T-helper 2 cell (primary cell): ENCODE results near the gene RPL21.
"Not testable (repeated sequence)": the region's sequence is repeated elsewhere in the genome, so short reads cannot be mapped to it uniquely, and the experiment has no call there.

Source experiments
- DNase-seq, 5 experiments: peaks; one replicate each; pipeline versions ENCODE4 v3.0.0 to v3.0.0-alpha.2; 2012 to 2022

The RPL21 gene

DNA sequence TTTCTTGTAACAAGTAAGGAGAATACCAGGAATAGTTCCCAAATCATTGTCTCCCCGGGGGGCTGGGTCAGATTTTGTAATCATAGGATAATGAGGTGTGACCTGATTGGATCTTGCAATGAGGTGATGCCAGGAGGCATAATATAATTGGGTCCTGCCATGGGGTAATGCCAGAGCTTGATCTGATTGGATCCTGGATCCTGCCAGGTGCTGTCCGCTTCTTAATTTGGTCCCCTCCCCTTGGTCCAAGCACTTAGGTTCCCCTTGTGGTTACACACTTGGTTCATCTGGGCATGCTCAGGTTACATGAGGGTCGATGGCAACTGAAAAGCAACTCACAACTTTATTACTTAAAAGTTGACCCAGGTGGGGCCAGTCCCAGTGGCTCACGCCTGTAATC lies 39.4 kb downstream of the RPL21 start:
- no peak for DNase-seq

DNA sequence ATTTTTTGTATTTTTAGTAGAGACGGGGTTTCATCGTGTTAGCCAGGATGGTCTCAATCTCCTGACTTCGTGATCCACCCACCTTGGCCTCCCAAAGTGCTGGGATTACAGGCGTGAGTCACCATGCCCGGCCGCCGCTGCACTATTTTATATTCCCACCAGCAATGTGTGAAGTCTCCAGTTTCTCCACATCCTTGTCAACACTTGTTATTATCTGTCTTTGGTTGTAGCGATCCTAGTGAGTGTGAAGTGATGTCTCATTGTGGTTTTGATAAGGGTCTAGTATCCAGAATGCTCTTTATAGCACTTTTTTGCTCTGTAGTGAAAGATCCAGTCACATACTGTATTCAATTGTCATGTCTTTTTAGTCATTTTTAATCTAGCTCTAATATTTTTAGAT lies 40.6 kb downstream of the RPL21 start:
- DNase-seq, result not testable (repeated sequence)

DNA sequence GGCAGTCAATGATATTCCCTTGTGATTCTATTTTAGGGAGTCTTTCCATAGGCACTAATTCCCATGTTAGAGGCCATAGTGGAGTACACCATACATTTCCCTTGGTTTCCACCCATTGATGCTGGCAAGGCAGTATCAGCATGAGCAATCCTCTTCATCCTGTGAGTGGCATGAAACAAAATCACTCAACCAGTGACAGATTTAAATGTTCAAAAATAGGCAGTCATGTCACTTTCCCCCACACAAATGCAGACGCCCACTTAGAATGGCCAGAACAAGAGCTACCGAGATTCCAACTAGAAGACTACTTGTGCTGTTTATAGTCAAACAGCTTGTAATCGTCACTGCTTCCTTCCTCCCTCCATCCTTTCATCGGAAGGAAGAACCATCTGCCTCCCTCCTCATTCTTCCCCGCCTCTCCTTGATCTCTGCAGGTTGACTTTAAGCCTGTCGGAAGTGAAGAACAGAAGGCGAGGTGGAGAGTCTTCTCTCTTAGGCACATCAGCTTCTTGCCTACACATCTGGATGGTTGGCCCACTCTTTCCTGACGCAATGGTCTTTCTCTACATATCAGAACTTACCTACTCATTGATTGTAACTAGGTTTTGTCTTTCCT lies 41.8 kb downstream of the RPL21 start:
- DNase-seq, result peak in 1 of 5 experiments; percentile 26

DNA sequence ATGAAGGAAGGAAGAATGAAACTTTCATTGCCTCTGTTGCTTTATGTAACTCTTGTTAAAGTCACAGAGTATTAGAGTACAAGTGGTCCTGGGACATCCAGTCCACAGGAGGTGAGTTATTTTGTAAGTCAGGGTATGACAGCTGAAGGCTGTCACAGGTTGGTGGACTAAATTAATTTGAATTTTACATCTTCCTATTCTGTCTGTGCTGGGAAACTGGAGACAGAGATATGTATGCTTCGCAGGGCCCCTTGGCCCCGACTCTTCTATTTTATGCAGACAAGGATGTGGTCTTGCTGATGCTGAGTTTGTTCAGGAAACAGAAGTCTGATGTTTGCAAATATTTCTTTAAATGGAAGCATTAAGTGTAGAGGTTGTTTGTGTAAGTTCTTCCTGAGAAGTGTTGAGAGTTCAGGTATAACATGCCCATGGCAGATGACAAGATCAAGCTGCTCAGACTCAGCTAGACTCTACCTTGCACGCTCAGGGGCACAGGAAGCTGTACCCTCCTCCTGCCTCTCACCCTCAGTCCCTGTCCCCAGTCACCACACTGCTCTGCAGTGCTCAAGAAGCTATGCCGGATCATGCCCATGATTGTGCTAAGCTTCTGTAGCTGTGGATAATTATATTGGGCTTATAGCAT lies 42.6 kb downstream of the RPL21 start:
- peak in 1 of 5 experiments; percentile 88 for DNase-seq

DNA sequence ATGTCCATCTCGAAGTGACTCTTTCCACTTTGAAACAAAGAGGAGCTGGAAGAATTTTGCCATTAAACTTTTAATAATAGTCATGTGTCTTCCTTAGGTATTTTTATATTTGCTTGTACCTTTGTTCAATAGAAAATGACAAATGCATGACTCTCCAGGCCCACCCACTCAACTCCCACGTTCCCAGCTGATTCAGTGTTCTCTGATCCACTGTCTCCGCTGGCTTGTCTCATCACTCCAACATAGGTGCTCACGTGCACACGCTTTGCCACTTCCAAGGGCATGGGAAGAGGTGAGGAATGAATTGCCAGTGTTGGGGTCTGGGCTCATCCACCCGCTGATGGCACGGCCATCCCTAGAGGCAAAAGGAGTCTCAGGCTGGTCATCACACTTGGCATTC lies 43.7 kb downstream of the RPL21 start:
- DNase-seq, result no peak

DNA sequence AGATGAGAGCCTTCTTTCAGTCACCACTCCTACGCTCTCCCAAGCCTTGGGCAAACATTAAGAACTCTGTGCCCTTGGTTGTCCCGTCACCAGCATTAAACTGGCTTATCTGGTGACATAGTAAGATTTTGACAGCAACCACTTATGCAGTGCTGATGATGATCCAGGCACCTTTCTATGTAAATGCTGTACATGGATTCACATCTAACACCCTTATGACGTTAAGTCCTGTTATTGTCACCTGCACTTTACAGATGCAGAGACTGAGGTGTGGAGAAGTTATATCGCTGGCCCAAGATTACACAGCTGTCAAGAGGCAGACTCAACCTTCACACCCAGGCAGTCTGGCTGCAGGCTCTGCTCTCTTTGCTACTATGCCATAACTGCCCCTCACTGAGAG lies 44.3 kb downstream of the RPL21 start:
- DNase-seq, result no peak

DNA sequence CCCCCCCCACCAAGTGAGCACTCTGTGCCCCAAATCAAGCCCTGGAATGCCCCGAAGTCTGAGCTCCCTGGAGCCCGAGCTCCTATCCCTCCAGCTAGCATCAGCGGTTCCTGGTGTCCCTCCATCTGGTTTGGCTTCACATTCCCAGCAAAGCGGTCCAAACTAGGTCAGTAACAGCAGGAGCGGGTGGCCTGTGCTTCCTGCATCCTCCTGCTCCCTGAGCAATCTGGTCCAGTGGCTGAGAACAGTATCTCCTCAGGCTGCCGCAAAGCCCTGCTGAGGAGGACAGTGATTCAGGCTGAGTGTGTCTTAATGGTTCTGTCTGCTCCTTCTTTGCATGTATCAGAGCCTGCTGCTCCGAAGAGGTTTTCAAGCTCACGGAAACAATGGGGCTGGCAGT lies 45.1 kb downstream of the RPL21 start:
- DNase-seq, result no peak

DNA sequence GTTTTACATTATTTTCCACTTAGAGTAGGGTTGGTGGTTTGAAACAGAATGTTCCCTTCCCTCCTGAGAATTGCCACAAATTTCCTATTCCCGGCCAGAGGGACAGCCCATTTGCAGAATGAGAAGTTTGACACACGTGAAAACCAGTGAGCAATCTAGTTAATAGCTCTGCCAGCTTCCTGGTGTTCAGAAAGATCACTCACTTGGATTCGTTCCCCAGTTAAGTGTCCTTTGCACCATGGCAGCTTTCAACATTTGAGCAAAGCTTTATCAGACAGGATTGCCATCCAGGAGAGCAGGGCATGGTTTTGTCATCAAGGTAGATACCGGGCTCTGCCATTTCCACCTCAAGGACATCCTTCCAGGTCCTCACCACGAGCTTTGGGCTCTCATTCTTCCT lies 47.5 kb downstream of the RPL21 start:
- DNase-seq, result no peak

DNA sequence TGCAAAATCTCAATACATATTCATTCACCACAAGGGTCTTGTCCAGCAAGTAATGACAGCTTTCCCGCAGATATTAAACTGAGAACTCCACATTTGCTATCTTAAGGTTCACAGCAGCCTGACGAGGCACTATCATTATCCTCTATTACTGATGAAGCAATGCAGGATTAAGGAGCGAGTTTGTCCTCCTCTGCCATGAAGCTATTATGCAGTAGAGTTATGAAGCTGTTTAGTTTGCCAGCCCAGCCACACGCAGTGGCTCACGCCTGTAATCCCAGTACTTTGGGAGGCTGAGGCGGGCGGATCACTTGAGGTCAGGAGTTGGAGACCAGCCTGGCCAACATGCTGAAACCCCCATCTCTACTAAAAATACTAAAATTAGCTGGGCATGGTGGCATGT lies 49.0 kb downstream of the RPL21 start:
- DNase-seq, result not testable (repeated sequence)

DNA sequence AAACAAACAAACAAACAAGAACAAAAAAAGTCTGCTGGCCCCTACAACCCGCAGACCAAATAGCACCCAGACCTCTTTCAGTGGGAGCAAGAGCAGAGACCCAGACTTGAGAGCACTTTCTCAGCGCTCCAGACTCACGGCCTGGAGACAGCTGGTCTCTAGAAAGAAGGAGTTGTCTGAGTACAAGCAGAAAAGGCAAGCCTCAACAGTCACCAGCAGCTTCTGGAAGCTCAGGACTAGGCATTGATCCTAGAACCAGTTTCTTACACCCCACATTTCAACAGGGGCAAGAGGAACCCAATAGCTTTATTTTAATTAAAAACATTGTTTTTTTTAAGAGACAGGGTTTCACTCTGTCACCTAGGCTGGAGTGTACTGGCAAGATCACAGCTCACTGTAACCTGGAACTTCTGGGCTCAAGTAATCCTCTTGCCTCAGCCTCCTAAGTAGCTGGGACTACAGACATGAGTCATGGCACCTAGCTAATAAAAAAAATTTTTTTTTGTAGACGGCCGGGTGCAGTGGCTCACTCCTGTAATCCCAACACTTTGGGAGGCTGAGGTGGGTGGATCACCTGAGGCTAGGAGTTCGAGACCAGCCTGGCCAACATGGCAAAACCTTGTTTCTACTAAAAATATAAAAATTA lies 49.7 kb downstream of the RPL21 start:
- DNase-seq, result no peak

DNA sequence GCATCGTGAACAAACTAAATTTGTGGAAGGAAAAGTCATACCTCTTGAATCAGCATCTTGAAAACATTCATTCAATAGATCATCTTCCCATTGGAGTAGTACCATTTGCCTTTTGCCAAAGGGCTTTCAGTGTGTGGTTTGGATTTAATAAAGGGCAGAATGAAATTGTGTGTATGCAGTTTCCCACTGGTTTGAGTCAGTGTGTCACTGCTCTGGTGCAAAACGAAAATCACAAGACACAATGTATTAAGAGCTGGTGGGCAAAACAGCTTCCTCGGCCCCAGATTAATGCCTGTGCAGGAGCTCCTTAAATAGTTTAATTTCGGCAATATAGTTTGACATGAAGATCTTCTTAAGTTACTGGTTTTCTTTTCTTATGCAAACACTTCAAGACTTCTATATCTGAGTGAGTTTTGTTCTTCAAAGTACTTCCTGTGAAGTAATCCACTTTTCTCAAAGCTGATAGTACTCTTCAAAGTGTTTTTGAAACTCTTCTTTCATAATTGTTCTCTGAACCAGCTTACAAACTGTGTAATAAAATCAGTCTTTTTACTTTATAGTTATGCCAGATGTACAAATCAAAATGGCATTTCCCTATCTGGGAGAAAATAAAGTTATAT lies 51.4 kb downstream of the RPL21 start:
- no peak for DNase-seq

DNA sequence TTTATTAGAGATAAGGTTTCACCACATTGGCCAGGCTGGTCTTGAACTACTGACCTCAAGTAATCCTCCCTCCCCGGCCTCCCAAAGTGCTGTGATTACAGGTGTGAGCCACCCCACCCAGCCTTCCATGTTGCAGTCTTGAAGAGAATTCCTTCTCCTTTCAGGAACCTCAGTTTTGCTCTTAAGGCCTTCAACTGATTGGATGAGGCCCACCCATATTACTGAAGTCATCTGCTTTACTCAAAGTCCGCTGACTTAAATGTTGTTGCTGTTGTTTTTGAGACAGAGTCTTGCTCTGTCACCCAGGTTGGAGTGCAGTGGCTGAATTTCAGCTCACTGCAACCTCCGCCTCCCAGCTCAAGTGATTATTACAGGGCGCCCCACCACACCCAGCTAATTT lies 52.7 kb downstream of the RPL21 start:
- DNase-seq, result no peak

DNA sequence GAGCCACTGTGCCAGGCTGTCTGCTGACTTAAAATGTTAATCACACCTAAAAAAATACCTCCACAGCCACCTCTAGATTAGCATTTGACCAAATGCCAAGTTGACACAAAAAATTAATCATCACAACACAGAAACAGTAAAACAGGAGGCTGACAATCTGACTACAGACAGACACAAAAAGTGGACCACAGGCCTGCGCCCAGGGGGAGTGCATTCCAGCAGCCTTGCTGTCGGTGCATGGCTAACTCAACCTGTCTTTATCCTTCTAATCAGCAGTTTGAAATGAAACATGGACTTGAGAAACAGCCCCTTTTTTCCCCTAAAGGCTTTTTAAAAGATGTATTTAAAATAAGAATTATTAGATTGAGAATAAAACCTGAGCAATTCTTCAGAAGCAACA lies 53.3 kb downstream of the RPL21 start:
- no peak for DNase-seq
